ENCODE results near the gene LRRC8B.

DNA sequence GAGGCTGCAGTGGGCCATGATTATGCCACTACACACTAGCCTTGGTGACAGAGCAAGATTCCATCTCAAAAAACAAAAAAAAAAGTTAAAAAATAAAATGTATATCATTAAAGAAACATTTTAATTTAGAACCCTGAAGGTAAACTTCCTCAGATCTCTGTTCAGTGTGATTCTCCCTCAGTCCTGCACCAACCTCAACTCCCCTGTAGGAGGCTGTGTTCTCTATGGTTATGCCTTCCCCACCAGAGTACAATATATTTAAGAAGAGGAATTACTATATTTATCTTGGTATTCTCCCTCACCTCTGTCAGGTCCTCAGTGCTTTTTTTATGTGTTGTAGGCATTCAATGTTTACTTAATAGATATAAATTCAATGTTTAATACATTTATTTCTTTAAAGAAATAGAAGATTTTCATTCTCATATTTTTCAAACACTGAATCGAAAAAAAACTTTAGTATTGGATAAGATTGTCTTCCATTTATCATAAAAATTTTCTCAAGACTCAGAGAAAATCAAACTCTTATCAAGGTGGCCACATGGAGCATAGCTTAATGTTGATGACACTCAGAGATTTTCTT lies 4.8 kb upstream of the LRRC8B start:
- TF ChIP-seq, protein P1, sequence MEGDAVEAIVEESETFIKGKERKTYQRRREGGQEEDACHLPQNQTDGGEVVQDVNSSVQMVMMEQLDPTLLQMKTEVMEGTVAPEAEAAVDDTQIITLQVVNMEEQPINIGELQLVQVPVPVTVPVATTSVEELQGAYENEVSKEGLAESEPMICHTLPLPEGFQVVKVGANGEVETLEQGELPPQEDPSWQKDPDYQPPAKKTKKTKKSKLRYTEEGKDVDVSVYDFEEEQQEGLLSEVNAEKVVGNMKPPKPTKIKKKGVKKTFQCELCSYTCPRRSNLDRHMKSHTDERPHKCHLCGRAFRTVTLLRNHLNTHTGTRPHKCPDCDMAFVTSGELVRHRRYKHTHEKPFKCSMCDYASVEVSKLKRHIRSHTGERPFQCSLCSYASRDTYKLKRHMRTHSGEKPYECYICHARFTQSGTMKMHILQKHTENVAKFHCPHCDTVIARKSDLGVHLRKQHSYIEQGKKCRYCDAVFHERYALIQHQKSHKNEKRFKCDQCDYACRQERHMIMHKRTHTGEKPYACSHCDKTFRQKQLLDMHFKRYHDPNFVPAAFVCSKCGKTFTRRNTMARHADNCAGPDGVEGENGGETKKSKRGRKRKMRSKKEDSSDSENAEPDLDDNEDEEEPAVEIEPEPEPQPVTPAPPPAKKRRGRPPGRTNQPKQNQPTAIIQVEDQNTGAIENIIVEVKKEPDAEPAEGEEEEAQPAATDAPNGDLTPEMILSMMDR (conservative IDR thresholded peaks at IDR 0.05) = peak; percentile 71
- TF ChIP-seq EZH2 (IDR thresholded peaks at IDR 0.05; ENCODE audit: low read depth) = no peak
